ENCODE measurements around the gene RIC3.
A peak's percentile ranks its signal among the peaks of the same experiment; 100 is the strongest.

RIC3 gene

DNA sequence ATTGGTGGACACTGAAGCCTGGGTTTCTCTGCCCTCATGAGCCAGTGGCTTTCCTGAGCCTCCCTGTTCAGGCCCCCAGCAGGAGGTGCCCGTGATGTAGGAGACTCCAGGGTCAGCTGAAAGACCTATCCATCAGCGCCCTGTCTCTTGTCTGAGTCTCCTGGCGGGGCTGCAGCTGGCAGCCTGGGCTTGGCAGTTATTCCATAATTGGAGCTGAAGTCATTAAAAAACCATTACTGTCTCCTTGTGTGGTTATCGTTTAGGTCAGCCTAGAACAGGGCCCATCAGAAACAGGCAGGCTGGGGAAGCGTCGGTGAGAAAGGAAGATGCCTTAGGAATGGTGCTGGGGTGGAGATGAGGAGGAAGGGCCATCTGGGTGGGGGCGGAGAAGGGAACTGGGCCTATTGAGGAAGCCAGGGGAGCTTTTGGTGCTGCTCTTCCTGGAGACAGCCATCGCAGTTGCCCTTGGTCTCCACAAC lies 82.8 kb downstream of the RIC3 start:
- DNase-seq, result no peak

DNA sequence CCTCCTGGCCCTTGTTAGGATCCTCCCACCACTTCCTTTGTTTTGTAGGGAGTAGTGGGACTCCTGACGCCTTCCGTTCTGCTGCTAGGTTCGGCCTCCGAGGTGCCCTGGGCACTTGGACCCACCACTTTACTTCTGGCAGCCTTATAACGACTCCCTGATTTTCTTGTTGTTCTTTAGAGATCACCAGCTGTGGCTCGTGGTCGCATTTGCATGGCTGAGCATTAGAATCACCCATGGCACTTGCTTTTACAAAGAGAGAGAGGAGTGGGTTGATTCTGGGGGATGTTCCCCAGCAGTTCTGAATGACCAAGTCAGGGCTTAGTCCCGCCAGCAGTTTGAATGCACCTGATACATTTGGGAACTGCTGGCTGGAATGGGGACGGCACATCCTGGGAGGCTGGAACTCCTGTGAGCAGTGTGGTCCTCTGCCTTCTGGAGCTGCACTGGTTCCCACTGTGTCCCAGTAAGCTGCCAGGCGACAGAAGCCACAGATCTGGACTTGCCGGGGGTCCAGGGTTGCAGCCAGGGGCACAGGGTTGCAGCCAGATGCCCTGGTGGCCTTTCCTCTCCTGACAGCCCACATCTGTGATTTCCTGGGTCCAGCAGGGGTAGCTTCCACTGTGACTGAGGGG lies 83.7 kb downstream of the RIC3 start:
- DNase-seq, result no peak

DNA sequence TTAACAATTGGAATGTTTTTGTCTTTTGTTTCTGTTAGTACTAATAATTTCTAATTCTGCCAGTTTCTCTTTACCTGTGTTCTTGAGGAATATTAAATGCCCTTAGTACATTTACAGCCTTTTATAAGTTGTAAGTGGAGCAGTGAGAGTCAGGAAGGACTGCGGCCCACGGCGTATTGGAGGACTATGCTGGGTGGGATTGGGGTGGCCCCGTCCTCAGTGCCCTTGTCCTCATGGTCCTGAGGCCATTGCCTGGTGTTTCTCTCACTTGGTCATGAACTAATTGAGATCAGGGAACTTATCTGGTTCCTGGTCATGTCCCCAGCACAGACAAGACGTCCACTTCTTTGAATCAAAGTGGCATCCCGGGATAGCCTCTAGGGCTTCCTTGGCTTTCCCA lies 84.5 kb downstream of the RIC3 start:
- DNase-seq, result no peak

DNA sequence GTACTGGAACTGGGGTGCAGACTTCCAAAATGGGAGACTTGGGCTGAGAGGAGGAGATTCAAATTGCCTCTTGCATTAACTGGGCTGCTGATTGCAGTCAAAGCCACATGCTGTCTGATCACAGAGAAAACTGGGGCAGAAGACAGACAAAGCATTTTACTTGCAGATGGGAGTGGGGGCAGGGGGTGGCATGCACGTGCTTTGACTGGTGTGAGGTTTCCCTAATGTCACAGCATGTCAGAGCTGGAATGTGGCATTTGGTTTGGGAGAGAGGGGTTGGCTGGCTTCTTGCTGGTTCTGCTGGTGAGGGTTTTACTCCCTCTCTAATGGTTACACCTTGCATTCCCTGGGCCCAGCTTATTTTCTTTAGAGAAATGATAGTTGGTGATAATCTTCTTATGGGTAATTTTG lies 84.9 kb downstream of the RIC3 start:
- no peak for DNase-seq

DNA sequence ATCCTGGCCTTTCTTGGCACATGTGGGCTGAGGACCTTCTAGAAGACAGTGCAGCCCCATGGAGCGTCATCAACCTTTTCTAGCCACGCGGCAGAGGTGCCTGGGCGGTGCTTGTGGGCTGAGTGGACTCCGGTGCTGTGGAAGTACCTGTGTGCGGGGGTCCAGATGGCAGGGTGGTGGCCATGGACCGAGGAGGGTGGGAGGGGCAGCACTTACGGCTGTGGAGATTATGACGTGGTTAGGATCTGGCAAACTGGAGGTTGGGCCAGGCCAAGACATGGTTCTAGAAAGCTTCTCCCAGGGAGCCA lies 85.8 kb downstream of the RIC3 start:
- DNase-seq, result no peak

DNA sequence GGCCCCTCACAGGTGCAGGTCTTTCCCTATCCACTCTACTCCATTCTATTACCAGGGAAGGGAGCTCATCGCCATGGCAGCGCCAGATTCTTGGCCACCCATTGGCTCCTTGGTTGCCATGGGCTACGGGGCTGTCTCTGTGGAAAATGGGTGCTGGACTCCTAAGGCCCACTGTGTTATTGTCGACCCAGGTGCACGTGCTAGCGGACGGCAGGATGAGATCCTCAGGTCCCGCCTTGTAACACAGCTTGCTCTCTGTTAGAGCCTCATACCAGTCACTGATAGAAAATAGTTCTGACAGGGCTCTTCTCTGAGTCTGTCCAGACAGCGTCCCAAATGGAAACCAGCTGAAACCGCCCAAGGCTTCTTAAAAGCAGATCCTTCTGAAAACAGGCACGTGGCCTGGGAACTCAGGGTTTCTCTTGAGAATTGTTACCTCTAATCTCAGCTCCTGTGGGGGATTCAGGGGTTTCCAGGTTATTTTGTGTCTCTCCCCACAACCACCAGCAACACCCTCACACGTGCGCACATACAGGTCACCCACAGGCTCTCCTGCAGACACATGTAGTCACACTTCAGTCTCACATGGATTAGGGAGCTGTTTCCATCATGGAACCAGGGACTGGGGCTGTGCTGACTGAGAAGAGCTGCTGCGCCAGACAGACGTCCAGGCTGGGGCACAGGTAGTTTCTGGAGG lies 86.3 kb downstream of the RIC3 start:
- no peak for DNase-seq

DNA sequence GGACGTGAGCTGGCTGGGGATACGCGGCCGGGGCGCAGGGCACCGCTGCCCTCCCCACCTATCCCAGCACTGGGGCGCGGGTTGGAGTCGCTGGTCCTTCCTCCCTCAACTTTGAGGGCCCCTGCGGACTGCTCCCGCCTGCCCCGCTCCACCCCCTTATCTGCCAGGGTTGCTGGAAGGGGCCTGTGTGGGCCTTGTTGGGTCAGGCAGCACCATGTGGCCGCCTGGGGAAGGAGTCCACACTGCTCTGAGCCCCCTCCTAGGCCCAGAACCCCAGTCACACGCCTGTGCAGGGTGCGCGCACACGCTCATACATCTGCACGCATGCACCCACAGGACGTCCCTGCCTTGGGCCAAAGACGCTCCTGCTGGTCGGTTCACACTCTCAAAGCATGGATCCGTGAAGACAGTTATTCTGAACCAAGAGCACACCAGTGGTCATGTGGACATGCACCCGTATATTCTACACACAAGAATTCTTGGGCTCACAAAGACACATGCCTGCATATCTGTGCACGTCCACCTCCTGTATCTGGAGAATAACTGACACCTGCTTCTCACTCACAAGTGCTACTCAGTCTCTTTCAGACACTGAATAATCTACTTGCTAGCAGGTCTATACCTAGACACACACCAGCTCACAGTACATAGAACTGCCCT lies 87.1 kb downstream of the RIC3 start:
- no peak for DNase-seq

DNA sequence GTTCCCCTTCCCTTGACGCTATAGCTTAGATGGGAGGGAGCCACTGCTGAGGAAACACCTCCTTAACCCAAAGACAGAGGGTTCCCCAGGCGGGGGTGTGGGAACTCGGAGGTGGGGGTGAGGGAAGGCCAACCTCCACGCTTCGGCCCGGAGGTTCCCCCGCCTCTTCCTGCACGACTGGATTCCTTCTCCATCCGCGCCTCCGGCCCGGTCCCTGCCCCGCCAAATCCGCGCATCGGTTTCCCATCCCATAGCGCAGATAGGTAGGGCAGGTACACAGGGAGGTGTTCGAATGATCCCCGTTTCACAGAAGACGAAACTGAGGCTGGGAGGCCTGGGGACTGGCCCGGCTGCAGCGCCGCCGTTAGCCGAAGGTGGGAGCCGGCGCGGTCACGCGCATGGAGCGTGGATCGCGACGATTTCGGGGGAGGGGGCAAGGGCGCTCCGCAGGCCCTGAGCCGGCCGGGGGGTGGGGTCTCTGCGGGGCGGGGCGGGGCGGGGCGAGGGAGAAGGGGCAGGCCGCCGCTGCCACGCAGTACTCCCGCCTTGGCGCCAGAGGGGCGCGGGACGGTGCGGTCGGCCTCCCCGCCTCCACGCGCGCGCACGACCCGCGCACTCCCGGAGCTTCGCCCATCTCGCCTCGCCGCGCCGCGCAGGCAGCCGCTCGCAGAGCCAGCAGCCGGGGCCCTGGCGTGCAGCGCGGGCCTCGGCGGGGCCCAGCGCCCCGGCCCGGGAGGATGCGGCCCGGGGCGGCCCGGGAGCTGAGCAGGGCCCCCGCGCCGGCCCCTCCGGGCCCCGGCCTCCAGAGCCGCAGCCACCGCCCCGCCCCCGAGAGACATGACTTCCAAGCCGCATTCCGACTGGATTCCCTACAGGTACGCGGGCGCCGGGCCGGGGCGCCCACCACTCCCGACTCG lies 87.9 kb downstream of the RIC3 start, which contains the start of gene TUB:
Gene TUB, plus strand, starts transcription at position 538 of the 917 bp plus-strand sequence. Its CDS starts 300 bp downstream, at position 838.
- DNase-seq, result peak; percentile 30 to 44

DNA sequence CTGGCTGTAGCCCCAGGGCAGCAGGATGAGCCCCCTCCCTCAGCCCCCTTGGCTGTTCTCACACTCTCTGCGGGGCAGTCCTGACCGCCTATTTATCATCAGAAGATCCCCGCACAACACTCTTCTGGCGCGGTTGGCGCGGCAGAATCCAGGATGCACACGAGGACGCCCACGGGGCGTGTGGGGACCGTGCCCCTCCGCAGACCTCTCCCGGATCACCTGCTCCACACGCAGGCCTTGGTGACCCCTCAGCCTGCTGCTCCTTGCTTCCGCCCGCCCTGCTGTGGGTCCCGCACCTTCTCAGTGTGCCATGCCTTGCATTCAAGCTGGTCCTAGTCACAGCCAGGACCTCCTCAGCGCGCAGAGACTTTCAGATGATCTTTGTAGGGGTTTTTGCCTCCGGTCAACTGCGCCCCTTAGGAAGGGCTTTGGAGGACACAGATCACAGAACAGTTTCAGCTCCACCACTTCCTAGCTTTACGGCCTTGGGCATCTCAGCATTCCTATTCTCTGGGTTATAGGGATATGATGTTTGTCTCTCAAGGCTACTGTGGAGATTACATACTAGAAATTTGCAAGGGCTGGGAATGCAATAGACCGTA lies 88.7 kb downstream of the RIC3 start:
- DNase-seq, result no peak

DNA sequence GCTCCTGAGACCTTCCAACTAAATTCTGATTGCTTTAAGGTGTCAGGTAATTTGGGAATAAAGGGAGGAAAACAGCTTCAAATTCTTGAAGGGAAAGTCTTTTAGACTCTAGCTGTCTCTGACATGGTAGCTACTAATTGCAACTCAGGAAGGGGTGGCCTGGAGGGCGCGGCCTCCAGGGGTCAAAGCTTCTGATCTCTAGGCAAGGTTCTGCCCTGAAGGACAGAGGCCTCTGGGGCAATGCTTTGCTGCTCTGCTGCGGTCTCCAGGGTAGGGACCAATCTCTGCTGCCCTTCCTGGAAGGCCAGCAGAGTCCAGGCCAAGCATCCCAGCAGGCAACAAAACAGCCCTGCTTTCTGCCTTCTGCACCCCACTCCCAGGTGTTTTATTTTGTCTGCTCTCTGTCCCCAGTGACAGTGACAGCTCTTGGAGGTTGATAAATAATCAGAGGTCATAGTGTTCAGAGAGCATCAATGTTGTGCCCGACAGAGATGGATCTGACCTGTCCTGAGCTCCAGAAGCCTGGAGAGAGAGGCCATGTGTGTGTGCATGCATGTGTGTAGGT lies 89.6 kb downstream of the RIC3 start:
- no peak for DNase-seq

DNA sequence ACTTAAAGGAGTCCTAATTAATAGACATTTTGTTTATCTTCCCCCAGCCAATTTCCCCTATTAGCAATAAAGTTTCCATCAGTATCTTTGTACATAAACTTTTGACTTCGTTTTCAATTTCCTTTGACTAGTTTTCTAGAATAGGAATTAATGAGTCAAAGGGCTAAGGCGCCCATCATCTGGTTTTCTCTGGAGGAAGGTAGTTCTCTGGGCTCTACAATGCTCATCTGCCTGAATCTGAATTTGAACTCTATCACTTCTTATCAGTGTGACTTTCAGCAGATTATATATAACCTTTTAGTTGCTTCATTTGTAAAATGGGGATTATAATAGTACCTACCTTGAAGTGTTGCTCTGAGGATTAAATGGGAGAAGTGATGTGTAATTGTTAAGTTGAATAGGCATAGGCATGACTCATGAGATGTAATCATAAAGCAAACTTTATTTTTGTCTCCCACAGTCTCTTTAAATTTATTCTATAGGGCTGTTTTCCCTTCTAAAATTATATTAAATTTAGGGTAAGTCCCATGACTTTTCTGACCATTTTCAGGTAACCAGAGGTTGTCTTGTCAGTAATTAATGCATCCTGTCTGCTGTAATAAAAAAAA lies 93.6 kb downstream of the RIC3 start:
- no peak for DNase-seq

DNA sequence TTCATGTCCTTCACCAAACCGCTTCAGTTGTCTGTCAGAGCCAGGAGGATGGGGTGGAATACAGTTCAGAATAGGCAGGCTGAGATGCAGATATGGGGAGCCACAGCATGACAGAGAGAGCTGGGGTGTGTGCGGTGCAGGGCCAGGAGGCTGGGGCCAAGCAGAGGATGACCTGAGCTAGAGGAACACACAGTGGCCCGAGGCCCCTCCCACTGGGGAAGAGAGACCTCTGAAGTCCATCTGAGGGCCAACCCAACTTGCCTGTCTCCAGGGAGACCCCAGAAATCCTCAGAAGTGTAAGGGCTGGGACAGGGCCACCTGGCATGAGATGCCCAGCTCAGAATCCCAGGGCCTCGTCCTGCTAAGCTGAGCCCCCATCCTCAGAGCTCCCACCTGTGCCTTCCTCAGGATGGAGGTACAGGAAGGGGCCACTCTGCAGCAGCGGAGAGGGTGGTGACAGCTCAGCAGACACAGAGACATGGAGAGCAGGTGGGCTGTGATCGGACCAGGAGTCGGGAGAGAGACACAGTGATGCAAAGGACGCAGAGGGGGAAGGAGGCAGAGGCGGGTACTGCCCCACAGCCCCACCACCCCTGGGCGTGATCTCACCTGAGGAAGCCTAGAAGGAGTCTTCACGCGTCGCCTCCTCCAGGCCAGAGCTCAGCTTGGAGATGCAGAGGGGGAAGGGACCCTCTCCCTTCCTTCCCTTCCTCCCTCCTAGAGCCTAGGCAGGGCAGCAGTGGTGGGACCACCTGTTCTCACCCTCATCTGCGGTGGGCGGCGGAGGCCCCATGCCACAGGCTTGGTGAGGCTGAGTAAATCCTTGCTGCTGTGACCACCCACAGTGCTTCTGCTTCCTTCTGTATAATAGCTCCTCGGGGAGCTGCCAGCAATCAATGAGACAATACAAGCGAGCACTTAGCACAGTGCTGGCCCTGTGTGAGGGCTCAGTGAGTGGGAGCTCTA lies 96.9 kb downstream of the RIC3 start:
- DNase-seq, result no peak

DNA sequence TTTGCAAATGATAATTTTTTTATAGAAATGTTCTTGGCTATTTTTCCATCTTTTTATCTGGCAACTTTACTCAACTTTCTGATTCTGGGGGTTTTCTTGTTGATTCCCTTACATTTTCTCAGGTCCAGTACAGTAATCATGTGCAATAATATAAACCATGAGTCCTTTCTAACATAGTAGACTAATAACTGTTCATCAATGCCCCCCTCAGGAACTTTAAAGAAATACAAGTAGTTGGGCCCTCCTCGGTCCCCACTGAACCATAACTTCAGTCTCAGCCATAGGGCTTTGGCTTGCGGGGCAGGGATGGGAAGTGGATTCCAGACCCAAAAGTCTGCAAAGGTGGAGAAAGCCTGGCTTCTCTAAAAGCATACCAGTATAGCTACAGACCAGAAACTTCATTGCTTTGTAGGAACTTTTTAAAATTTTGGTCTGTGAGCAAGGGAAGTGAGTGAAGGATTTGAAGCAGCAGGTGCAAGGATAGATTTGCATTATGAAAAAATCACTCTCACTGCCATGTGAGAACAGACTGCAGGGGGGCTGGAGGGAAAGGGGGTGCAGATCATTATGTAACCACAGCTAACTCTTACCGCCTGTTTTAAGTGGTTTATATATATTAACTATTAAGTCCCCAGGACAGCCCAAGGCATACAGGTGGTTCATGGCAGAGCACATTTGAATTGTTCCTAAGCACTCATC lies 98.3 kb downstream of the RIC3 start:
- DNase-seq, result no peak

DNA sequence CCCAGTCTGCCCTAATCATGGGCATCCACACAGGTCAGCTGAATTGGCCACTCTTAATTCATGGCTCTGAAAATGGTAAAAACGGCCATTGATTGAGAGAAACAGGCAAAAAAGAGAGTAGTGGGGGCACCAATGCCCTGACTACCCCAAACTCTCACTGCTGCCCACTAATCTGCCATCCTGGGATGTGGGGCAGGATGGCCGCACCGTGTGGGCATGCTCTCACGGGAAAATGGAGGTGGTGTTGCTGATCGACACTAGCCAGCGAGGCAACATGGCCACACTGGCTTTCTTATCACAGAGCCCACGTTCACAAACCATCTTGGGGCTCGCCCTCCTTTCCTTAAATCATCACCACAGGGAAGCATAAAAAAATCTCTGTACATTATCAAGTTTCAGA lies 99.1 kb downstream of the RIC3 start:
- no peak for DNase-seq

DNA sequence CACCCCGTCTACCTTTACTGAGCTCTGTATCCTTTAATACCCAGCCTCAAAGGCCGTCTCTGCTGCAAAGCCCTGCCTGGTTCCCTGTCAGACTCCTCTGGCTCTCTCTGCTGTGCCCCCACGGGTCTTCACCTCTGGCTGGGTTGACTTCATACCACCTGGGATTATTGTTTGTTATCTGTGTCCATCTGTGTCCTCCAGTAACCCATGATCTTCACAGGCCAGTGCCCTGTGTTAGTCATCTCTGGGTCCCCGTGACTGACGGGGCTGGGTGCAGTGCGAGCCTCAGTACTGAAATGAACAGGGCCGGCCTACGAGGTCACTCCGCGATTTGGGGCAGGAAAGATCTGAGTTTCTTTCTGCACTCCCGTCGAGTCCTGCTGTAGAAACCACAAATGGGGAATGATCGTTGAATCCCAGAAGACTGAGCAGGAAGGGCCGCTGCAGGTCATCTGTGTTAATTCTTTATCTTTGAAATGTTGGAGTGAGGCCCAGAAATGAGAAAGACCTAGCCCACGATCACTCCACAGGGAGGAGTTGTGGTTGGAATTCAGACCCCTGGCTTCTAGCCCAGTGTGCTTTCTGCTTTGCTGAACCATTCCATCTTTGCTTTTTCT lies 100.1 kb downstream of the RIC3 start:
- DNase-seq, result no peak

DNA sequence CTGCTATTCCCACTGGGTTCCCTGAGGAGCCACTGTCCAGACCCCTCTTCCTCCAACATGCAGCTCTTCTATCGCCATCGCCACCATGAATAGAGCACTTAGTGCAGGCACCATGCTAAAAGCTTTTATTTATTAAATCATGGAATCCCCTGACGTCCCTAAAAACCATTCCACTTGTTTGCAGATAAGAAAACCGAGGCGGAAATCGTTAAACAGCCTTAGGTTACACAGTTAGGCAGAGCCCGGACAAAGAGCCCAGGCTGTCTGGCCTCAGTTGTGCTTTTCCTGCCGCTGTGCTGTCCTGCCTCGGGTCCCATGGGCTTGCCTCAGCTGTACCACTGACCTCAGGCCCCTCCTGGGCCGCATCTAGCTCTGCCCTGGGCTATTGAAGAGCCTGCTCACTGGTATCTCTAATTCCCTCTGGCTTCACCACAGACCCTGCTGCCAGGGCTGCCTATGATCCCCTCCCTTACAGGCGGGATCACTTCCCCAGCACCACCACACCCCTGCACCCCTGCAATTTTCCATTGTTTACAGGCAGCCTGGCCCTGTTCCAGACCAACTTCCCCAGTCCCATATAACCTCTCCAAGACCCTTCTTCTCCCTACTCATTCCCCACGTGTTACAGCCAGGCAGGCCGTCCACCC lies 100.8 kb downstream of the RIC3 start:
- DNase-seq, result no peak

DNA sequence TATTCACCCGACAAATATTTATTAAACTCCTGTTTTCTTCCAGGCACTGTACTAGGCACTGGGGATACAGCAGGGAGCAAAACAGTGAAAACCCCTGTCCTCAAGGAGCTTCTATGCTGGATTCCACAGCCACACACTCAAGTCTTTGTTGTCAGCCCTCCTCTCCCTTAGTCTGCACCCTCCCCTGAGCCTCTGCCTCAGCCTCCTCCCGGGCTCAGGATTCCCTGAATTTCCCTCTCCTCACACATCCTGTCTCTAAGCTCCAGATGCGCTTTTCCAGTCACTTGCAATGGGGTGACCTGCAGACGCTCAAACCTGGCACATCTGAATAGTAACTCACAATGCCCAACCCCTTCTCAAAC lies 101.3 kb downstream of the RIC3 start:
- no peak for DNase-seq

DNA sequence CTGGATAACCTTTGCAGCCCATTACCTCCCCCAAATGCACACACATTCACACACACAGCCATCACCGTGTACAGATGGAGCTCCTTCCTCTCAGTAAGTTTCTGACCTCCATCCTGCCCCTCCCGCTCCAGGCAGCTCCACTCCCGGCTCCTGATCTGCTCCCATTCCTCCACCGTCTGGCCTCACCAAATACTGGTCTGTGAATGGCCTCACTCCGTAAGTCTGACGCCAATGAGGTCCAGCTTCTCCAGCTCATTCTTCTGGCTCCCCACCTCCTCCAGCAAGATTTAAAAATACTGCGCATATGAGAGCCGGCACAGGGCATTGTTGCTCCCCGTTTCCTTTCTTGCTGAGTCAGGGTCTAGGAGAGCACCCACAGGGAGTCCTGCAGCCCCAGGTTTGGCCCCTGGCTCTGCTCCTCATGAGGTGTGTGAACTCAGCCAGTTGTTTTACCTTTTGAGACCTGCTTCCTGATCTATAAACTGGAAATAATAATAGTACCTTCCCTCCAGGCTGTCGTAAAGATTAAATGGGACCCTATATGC lies 101.8 kb downstream of the RIC3 start:
- no peak for DNase-seq

Data from NCI-H1930 (cell line).